T-helper 1 cell treated with Interleukin-12 subunit alpha and Interleukin-12 subunit beta and Interleukin-4 antibody, amounts not matched to agents 30 ng/mL and 1 ng/mL, for 36 hours (primary cell): ENCODE results near the gene PRSS2. TPM values are rescaled to one million over a fixed set of nuclear protein-coding genes. Genes with fewer than 3 reads are reported as not detected.

Experiments
- intact Hi-C: fragments of 100-400 bp; cut with micrococcal nuclease; formaldehyde crosslinking; loops from one replicate; pipeline ENCODE4 v1.15.1; 2024
- total RNA-seq: library from RNA; stranded (reverse); gene quantifications from 2 replicates; pipeline ENCODE4 v1.2.3, GENCODE V29; 2022

Gene PRSS2
- total RNA-seq, 1 donor from 2014 or later: not detected

- intact Hi-C loops: loop anchor here (10.0 kb wide), 2 partner anchors 484 to 1786 kb away; partner anchors contain the start of genes CASP2, MRPS33 and TMEM139
Observed at GRCh38 chr7:142800699-142801260, 30.0 kb downstream of the PRSS2 start.

GRCh38 chr7:142801601-142802295, 31.0 kb downstream of the PRSS2 start:
- intact Hi-C loops: loop anchor here (10.0 kb wide), 2 partner anchors 483 to 1787 kb away; partner anchors contain the start of genes CASP2, MRPS33 and TMEM139

- intact Hi-C loops: loop anchor here (10.0 kb wide), 2 partner anchors 482 to 1788 kb away; partner anchors contain the start of genes CASP2, MRPS33 and TMEM139
Observed at GRCh38 chr7:142802301-142802700, 31.5 kb downstream of the PRSS2 start.

GRCh38 chr7:142803901-142804300, 33.1 kb downstream of the PRSS2 start:
- intact Hi-C loops: loop anchor here (10.0 kb wide), 2 partner anchors 481 to 1789 kb away; partner anchors contain the start of genes CASP2, MRPS33 and TMEM139

DNA sequence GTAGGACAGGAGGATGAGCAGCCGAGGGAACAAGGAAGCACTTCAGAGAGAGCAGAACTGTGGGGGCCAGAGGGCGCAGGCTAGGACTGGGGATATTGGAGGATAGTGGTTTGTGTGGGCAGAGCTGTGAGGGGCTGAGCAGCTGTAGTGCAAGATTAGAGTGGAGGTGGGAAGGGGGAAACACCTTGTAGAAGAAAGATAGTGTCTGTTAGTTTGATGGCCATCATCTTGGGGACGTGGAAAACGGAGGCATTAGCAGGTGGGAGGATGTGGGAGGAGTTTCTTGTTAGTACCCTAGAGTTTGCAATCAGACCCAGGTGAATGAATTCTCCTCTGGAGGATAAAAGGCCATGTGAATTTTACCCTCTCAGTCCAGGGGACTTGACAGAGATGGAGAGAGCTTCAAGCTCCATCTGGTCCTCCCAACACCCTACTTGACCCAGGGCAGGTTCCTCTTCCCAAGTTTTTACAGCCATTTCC, 34.0 kb downstream of the PRSS2 start:
- intact Hi-C loops: loop anchor here (5.0 to 10.0 kb wide), 5 partner anchors 448 to 1790 kb away; partner anchors contain the start of genes CASP2, MRPS33, SSBP1 and TMEM139

GRCh38 chr7:142805350-142806021, 34.7 kb downstream of the PRSS2 start:
- intact Hi-C loops: loop anchor here (5.0 to 10.0 kb wide), 5 partner anchors 447 to 1791 kb away; partner anchors contain the start of genes CASP2, MRPS33, SSBP1 and TMEM139

DNA sequence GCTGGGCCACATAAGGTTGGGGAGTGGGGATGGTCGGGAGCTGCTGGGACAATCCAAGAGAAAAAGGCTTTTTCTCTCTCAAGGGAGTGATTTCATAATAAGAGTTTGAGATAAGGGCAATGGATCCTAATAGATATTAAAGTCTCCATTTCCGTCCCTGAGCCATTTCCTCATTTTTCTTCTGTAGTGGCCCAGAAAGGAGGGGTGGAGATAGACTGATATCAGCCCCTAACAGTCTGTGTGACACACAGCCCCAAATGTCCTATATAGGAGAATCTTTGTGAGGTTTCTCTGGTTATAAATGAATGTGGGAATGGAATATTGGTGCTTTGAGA, 35.2 kb downstream of the PRSS2 start:
- intact Hi-C loops: loop anchor here (5.0 to 10.0 kb wide), 5 partner anchors 446 to 1791 kb away; partner anchors contain the start of genes CASP2, MRPS33, SSBP1 and TMEM139

DNA sequence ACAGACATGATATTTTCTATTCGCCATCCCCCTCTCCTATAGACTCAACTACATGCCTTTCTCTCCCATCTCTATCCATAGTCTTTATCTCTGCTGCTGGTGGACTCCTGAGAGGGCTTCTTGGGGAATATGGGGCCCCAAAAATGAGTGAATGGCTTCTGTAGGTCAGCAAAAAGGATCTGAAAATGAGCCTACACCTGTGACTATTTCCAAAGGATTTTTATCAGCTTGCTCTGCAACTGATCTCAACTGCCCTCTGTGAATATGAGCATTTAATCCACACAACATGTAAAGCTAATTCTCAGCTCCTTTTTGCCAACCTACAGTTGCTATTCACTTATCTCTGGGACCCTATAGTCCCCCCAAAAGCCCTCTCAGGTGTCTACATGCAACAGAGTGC, 36.2 kb downstream of the PRSS2 start:
- intact Hi-C loops: loop anchor here (5.0 to 10.0 kb wide), 5 partner anchors 445 to 1792 kb away; partner anchors contain the start of genes CASP2, MRPS33, SSBP1 and TMEM139

DNA sequence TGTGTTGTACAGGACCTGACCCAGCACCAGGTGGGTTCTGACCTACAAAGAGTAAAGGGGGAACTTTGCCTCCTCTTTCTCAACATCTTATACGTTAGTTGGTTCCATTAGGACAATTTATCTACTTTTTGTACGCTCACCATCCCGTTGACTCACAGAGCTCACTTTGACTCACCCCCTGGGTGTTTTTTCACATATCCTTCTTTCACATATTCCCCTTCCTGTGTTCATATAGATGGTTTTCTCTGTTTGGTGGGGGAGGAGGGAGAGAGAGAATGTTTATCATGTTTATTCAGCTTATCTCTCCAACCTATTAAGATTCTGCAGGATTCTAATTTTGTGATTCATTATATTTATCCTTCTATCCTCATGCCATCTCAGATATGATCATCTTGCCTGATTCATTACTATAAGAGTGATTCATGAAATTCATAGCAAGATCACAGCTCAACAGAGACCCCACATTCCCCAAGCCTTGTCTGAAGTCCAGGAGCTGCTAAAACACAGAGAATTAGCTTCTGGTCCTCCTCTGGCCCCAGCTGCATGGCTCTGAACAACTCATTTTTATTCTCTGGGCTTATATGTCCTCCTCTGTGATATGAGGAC, 37.2 kb downstream of the PRSS2 start:
- intact Hi-C loops: loop anchor here (1.0 to 10.0 kb wide), 8 partner anchors 9 to 1793 kb away; partner anchors contain the start of genes CASP2, MRPS33, SSBP1 and TMEM139

- intact Hi-C loops: loop anchor here (1.0 to 10.0 kb wide), 8 partner anchors 9 to 1794 kb away; partner anchors contain the start of genes CASP2, MRPS33, SSBP1 and TMEM139
Observed at GRCh38 chr7:142808461-142808801, 37.7 kb downstream of the PRSS2 start.

GRCh38 chr7:142808802-142809583, 38.2 kb downstream of the PRSS2 start:
- intact Hi-C loops: loop anchor here (1.0 to 10.0 kb wide), 13 partner anchors 10 to 1794 kb away; partner anchors contain the start of genes CASP2, MRPS33, SSBP1 and TMEM139

DNA sequence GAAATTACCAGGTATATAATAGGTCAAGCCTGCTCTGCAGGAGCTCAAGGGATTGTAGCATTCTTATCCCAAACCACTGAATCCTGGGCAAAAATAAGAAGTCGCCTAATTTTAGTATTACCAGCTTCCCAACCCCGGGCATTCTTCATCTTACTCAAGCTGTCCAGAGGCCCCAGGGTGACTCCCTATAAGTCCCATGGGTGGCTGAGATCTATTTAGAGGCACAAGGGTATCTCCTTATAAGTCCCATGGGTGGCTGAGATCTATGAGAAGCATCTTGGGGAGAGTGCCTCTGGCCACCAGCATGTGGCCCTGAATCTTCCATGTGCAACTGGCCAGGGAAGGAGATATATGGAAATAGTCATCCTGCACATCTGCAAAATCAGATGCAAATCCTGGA, 38.9 kb downstream of the PRSS2 start:
- intact Hi-C loops: loop anchor here (1.0 to 10.0 kb wide), 15 partner anchors 15 to 1795 kb away; partner anchors contain the start of genes CASP2, MRPS33, SSBP1 and TMEM139

GRCh38 chr7:142811154-142811737, 40.5 kb downstream of the PRSS2 start:
- intact Hi-C loops: loop anchor here (1.0 to 5.0 kb wide), 18 partner anchors 24 to 679 kb away; no protein-coding TSS in a partner anchor

DNA sequence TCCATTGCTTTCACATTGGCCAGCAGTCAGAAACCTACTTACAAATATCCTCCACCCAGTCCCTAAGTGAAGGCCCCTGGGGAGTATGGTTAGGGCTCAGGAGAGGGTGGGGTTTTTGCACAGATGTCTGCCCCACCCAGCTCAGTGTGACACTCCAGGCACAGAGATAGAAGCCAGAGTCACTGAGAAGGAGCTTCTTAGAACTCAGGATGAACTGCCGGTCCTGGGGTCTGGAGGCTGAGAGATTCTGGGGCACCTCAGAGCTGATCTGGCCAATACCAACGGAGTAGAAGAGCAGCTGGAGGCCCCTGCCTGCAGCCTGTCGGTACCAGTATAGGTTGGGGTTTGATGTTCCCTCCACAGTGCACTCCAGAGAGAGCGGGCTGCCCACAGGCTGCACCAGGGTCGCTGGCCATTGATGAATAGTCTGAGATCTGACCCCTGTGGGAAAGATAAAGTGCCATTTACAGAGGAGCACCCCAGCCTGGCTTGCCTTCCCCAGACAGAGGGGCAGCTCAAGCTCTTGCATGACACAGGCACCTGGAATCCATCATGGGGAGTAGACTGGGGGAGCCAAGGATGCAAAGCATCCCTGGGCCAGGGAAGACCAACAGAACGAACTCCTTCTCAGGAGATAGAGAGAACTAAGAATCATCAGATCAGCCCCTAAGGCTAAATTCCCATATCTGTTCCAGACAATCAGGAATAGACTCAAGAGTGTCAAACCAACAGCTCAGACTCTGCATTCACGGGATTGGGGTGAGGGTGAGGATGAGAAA, 41.9 kb downstream of the PRSS2 start:
- intact Hi-C loops: loop anchor here (5.0 kb wide), 1 partner anchor 680 kb away; no protein-coding TSS in a partner anchor

DNA sequence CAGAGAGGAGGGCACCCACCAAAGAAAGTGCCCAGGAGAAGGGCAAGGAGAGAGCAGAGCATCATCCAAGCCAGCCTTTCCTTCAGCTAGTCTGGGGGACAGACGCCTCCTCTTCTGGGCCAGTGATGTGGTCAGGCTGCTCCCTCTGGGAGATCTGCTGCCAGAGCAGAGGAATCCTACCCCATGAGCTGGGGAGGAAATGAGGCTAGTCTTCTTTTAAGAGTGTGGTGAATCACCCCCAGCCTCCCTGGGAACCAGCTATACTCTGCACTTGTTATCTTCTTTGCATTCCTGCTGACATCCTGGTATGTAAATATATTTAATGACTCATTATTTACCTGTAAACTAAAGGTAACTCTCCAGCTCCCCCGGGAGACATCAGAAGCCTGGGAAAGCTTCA, 42.5 kb downstream of the PRSS2 start:
- intact Hi-C loops: loop anchor here (5.0 kb wide), 1 partner anchor 681 kb away; no protein-coding TSS in a partner anchor

DNA sequence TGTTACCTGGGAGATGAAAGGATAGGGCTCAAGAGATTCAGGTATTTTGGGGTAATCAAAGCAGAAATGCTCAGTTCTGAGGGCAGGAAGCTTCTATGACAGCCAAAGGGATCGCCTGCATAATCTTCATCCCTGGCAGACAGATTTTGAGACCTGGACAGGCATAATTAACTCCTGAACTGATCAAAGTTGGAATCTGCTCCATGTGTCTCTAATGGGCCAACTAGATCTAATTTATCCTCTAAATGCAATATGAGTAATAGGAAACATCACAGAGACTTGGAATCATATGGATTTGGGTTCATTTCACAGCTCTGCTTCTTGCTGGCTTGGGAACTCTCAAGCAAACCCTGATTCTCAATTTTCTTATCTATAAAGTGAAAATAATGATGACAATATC, 42.9 kb downstream of the PRSS2 start:
- intact Hi-C loops: loop anchor here (5.0 kb wide), 1 partner anchor 681 kb away; no protein-coding TSS in a partner anchor

- intact Hi-C loops: loop anchor here (5.0 kb wide), 1 partner anchor 682 kb away; no protein-coding TSS in a partner anchor
Observed at GRCh38 chr7:142814451-142814850, 43.7 kb downstream of the PRSS2 start.

DNA sequence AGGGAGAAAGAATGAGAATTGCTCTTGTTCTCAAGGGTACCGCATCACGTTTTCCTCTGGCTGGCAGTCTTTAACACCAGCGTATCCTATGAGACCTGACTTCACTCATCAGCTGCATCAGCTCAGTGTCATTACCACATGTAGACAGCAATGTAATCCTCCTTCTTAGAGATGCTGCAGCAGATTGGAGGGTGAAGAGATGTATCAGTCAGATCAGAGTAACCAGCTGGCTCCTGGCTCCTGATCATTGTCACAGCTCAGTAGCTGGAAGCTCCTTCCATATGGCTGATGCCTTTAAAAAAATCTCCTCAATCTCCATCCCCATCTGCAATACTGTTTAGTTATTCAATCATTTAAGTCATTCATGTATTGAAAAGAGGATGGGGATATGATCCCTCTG, 44.4 kb downstream of the PRSS2 start:
- intact Hi-C loops: no loop called here
